GM12892 (cell line): Measurements from ENCODE around the gene NEUROG1.

ENCODE experiments used
- POLR2A ChIP-seq: IDR thresholded peaks from 2 replicates; pipeline ENCODE4 v1.6.1; 2011; ENCODE audit warnings: low read depth, low read length, control low read depth
- POLR2AphosphoS5 ChIP-seq: IDR thresholded peaks from 2 replicates; pipeline ENCODE4 v1.6.1; 2011; ENCODE audit warnings: low read depth, low read length, control low read depth

DNA sequence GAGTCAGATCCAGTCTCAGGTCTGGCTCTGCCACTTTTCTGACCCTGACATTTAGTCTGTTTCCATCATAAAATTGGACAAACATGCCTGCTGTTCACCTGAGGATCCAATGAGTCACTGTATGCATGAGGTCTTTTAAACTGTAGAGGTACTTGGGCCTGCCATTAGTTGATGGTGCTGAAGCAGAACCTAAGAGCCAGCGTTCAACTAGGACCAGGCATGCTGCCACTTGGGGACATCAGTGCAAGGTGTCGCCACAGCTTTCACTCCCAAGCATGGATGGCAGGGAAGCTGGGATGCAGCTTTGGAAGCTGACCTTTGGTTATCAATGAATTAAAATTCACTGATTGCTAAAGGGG lies 37.1 kb downstream of the NEUROG1 start:
- TF ChIP-seq POLR2A (no peak), POLR2AphosphoS5 (no peak)
